Parathyroid adenoma (tissue), 2 donors: ENCODE measurements around the gene ALAS1.

Source experiments
- H2AFZ ChIP-seq: fragments of 300-600 bp; sonication (generic); one replicate; pipeline ENCODE4 v1.7.0; 2017; ENCODE audit warnings: antibody characterized with exemption, mild to moderate bottlenecking
- H3K27ac ChIP-seq: fragments of 300-600 bp; sonication (generic); one replicate; pipeline ENCODE4 v1.7.0; 2017
- H3K27me3 ChIP-seq: fragments of 300-600 bp; sonication (generic); one replicate; pipeline ENCODE4 v1.7.0; 2017; ENCODE audit warnings: low read length; ENCODE audit not compliant: control insufficient read depth, insufficient read depth
- H3K36me3 ChIP-seq: fragments of 300-600 bp; sonication (generic); one replicate; pipeline ENCODE4 v1.7.0; 2017; ENCODE audit warnings: low read length; ENCODE audit not compliant: control insufficient read depth, insufficient read depth
- H3K4me1 ChIP-seq: fragments of 300-600 bp; sonication (generic); one replicate; pipeline ENCODE4 v1.7.0; 2017; ENCODE audit warnings: control low read depth
- H3K4me2 ChIP-seq: fragments of 300-600 bp; sonication (generic); one replicate; pipeline ENCODE4 v1.7.0; 2017; ENCODE audit warnings: low read length
- H3K4me3 ChIP-seq: fragments of 300-600 bp; sonication (generic); one replicate; pipeline ENCODE4 v1.7.0; 2017; ENCODE audit warnings: low read depth, low read length
- H3K79me2 ChIP-seq: fragments of 300-600 bp; sonication (generic); one replicate; pipeline ENCODE4 v1.7.0; 2017; ENCODE audit warnings: control low read depth
- H3K9ac ChIP-seq: fragments of 300-600 bp; sonication (generic); one replicate; pipeline ENCODE4 v1.7.0; 2017; ENCODE audit warnings: mild to moderate bottlenecking
- H3K9me3 ChIP-seq: fragments of 300-600 bp; sonication (generic); one replicate; pipeline ENCODE4 v1.7.0; 2017; ENCODE audit warnings: low read length; ENCODE audit not compliant: control insufficient read depth
- CTCF ChIP-seq: fragments of 300-600 bp; sonication (generic); IDR thresholded peaks from one replicate; pipeline ENCODE4 v1.7.0; 2017; ENCODE audit warnings: antibody characterized with exemption, mild to moderate bottlenecking
- donor health status: primary hyperparathyroidism.

ALAS1 gene

GRCh38 chr3:52196977-52197376, 983 bp upstream of the ALAS1 start:
- Histone ChIP-seq H3K27ac (peak overlapping the region; percentile 77), H3K9ac (no peak overlapping the region), H3K4me3 (no peak overlapping the region), H3K79me2 (peaks cover 3% of the 10 kb centered on the region), H3K36me3 (no peaks in the 10 kb centered on the region), H3K4me2 (peak overlapping the region; percentile 96), H3K4me1 (peaks cover 10% of the 10 kb centered on the region), H3K27me3 (no peaks in the 10 kb centered on the region), H3K9me3 (no peaks in the 10 kb centered on the region), H2AFZ (no peak overlapping the region)
- TF ChIP-seq CTCF: no peak

GRCh38 chr3:52197499-52197841, 490 bp upstream of the ALAS1 start:
- no peaks in the 10 kb centered on the region for H3K27me3 ChIP-seq

GRCh38 chr3:52198643-52199608, 966 bp downstream of the ALAS1 start:
- Histone ChIP-seq H3K4me1 (peaks cover 10% of the 10 kb centered on the region), H3K79me2 (peaks cover 3% of the 10 kb centered on the region), H3K9ac (peak overlapping the region; percentile 77), H3K27me3 (no peaks in the 10 kb centered on the region), H3K4me3 (peak overlapping the region; percentile 97), H3K9me3 (no peaks in the 10 kb centered on the region), H3K36me3 (no peaks in the 10 kb centered on the region), H2AFZ (peak overlapping the region; percentile 100), H3K27ac (peak overlapping the region; percentile 77), H3K4me2 (peak overlapping the region; percentile 96)
- TF ChIP-seq CTCF: no peak

More at GRCh38 chr3:52197499-52197841, 490 bp upstream of the ALAS1 start:
- Histone ChIP-seq H3K9me3 (no peaks in the 10 kb centered on the region), H3K4me2 (peak overlapping the region; percentile 96), H2AFZ (peak overlapping the region; percentile 100), H3K79me2 (peaks cover 3% of the 10 kb centered on the region), H3K4me1 (peaks cover 10% of the 10 kb centered on the region), H3K9ac (peak overlapping the region; percentile 77), H3K4me3 (peak overlapping the region; percentile 97), H3K36me3 (no peaks in the 10 kb centered on the region), H3K27ac (peak overlapping the region; percentile 77)
- TF ChIP-seq CTCF: no peak

GRCh38 chr3:52200981-52201679, 3.2 kb downstream of the ALAS1 start:
- Histone ChIP-seq H3K9ac (no peak overlapping the region), H3K27me3 (no peaks in the 10 kb centered on the region), H3K4me1 (peaks cover 10% of the 10 kb centered on the region), H3K4me3 (no peak overlapping the region), H3K27ac (no peak overlapping the region), H2AFZ (no peak overlapping the region), H3K79me2 (peaks cover 3% of the 10 kb centered on the region), H3K4me2 (no peak overlapping the region), H3K9me3 (no peaks in the 10 kb centered on the region), H3K36me3 (no peaks in the 10 kb centered on the region)
- no peak for TF ChIP-seq CTCF
